ENCODE results near the gene RPL13.
A peak's percentile ranks its signal among the peaks of the same experiment; 100 is the strongest.

Gene RPL13

GRCh38 chr16:89560378-89561141, at the start of gene RPL13:
Gene RPL13, plus strand, starts transcription at chr16:89560682. Its CDS starts 278 bp downstream, at chr16:89560960.
- peak; percentile 74 for DNase-seq

GRCh38 chr16:89511374-89511773, 49.1 kb upstream of the RPL13 start:
- DNase-seq: no peak

GRCh38 chr16:89512453-89512852, 48.0 kb upstream of the RPL13 start:
- no peak for DNase-seq

- no peak for DNase-seq
Measured at GRCh38 chr16:89517128-89517527, 43.4 kb upstream of the RPL13 start.

- DNase-seq: no peak
Measured at GRCh38 chr16:89519881-89520280, 40.6 kb upstream of the RPL13 start.

- DNase-seq: no peak
Measured at GRCh38 chr16:89522287-89522686, 38.2 kb upstream of the RPL13 start.

GRCh38 chr16:89523680-89524344, 36.7 kb upstream of the RPL13 start:
- DNase-seq: no peak

- no peak for DNase-seq
Measured at GRCh38 chr16:89525146-89525913, 35.2 kb upstream of the RPL13 start.

- DNase-seq: no peak
Measured at GRCh38 chr16:89529097-89529496, 31.4 kb upstream of the RPL13 start.

GRCh38 chr16:89530401-89531381, 29.8 kb upstream of the RPL13 start:
- no peak for DNase-seq

GRCh38 chr16:89531821-89532526, 28.5 kb upstream of the RPL13 start:
- no peak for DNase-seq

GRCh38 chr16:89534252-89534756, 26.2 kb upstream of the RPL13 start:
- DNase-seq: no peak

GRCh38 chr16:89536371-89536770, 24.1 kb upstream of the RPL13 start:
- no peak for DNase-seq

GRCh38 chr16:89536886-89537548, 23.5 kb upstream of the RPL13 start:
- no peak for DNase-seq

- DNase-seq: no peak
Measured at GRCh38 chr16:89537549-89537925, 22.9 kb upstream of the RPL13 start.

GRCh38 chr16:89538286-89538685, 22.2 kb upstream of the RPL13 start:
- DNase-seq: no peak

- DNase-seq: no peak
Measured at GRCh38 chr16:89540557-89540956, 19.9 kb upstream of the RPL13 start.

GRCh38 chr16:89541792-89542191, 18.7 kb upstream of the RPL13 start:
- DNase-seq: no peak

GRCh38 chr16:89544113-89544512, 16.4 kb upstream of the RPL13 start:
- no peak for DNase-seq

GRCh38 chr16:89544713-89545043, 15.8 kb upstream of the RPL13 start:
- DNase-seq: no peak

All from NCI-H524 treated with DMSO at 0.1 percent for 48 hours (cell line).